Measurements from ENCODE around the gene SYNE4.
"Not testable (repeated sequence)": the region's sequence is repeated elsewhere in the genome, so short reads cannot be mapped to it uniquely, and the experiment has no call there.

The SYNE4 gene, protein sequence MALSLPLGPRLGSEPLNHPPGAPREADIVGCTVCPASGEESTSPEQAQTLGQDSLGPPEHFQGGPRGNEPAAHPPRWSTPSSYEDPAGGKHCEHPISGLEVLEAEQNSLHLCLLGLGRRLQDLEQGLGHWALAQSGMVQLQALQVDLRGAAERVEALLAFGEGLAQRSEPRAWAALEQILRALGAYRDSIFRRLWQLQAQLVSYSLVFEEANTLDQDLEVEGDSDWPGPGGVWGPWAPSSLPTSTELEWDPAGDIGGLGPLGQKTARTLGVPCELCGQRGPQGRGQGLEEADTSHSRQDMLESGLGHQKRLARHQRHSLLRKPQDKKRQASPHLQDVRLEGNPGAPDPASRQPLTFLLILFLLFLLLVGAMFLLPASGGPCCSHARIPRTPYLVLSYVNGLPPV
- 1.1 to 1.8 (median 1.5) reads per million in 4 donors for total RNA-seq

DNA sequence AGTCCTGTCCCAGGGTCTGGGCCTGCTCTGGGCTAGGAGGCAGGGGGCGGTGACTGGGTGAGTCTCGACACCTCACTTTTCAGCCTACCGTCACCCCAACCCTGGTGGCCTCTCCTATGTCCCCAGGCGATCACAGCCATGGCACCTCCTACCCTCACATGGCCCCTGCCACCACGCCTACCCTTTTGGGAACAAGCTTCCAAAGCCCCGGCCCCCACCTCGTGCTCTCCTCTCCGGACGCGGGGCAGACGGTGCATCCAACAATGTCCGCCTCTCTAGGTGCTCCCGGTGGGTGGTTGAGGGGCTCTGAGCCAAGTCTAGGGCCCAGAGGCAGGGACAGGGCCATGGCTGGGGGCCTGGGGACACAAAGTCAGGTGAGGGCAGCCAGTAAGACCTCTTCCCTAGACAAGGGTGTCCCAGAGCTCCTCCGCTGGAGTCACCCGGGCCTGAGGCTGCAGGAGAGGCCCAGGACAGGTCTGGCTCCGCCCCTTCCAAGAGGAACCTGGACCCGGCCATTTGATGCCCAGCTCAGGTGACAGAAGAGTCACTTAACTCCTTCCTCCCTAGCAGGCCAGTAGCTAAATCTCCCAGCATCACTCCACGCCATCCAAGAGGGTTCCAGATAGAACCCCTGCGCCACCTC lies at the start of gene SYNE4:
SYNE4 (minus strand) TSS at position 478 of the 643 bp plus-strand sequence; CDS start at position 346, 132 bp downstream.
- no peak for DNase-seq

DNA sequence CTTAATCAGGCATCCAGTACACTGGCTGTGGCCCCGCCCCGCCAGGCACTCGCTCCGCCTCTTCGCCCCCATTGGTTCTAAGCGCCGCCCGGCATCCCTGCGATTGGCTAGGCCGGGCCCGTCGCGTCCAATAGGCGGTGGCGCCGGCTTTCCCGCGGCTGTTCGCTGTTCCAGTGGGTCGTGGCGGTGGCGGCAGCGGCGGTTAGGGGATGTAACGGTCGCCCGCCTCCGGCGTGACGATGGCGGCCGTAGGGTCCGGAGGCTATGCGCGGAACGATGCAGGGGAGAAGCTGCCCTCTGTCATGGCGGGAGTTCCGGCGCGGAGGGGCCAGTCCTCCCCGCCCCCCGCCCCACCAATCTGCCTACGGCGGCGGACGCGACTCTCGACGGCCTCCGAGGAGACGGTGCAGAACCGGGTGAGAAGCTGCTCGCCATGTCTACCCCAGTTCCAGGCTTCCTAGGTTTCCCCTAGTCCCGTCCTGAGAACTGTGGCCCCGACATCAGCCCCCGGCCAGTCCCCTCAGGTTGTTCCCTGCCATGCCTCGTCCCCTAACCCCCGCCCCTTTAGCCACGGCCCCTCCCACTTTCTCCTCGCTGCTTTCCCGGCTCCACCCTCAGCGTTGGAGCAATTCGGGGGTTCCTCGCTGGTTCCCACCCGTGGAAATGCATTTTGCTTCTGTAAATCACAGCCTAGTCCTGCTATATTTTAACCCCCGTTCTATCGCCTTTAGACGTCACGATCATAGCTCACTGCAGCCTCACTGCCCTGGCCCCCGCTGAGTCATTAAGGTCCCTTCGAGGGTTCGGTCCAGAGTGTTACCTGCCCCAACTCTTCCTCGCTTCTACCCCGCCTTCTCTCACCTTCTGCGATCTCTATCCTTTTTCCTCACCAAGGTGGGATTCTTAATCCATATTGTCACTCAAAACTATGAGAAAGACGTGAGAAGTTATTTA lies 46.4 kb upstream of the SYNE4 start, which contains the start of gene WDR62:
WDR62 (plus strand) TSS at position 165 of the 954 bp plus-strand sequence; CDS start at position 240, 75 bp downstream.
- DNase-seq = peak; percentile 85 to 95 (median 91)

DNA sequence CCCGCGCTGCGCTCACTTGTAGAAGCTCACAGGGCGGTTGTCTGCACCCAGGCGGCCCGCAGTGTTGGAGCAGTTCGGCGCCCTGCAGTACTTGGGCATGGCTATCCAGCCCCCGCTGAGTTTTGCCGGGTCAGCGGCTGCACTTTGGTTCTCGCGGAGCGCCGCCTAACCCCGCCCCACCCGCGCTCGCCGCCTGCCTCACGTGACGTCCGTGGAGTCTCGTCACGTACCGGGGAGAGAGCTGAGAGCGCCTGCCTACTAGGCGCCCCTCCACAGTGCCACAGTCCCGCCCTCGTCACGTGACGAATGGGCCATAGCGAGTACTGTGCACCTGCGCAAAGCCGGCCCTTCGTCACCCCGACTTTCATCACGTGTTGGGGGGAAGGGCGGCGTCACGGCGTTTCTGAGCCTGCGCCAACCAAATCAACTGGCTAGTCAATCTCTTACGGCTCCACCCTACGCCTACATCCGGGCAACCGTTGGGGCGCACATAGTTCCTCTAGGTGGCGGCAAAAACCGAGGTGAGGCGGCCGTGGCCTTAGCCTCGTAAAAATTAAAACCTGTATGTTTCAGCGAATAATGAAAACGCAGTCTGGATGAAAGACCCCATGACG lies 45.6 kb upstream of the SYNE4 start, which contains the start of gene THAP8:
THAP8 (minus strand) TSS at position 167 of the 614 bp plus-strand sequence; CDS start at position 99, 68 bp downstream.
- peak; percentile 100 for DNase-seq

DNA sequence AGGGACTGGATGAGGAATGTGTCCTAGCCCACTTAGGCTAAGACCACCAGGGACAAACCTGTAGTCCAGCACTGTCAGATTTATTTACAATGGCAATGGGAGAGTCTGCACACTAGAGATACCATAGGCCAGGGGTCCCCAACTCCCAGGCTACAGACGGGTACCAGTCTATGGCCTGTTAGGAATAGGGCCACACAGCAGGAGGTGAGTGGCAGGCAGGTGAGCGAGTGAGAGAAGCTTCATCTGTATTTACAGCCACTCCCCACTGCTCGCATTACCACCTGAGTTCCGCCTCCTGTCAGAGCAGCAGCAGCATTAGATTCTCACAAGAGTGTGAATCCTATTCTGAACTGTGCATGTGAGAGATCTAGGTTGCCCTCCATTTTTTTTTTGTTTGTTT lies 43.0 kb upstream of the SYNE4 start:
- no peak for DNase-seq

DNA sequence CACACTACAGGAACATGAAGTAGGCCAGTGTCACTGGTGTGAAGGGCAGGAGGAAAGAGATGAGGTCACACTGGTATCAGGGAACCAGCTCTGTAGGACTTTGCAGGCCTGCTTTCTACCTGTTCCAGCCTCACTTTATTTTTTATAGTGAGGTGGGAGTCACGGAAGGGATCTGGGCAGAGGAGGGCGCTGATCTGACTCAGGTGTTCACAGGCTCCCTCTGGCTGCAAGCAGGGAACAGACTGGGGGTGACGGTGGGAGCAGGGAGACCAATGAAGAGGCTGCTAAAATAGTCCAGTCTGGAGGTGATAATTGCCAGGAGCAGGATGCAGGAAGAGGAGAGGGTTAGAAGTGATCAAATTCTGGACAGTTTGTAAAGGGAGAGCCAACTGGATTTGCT lies 42.6 kb upstream of the SYNE4 start:
- no peak for DNase-seq

DNA sequence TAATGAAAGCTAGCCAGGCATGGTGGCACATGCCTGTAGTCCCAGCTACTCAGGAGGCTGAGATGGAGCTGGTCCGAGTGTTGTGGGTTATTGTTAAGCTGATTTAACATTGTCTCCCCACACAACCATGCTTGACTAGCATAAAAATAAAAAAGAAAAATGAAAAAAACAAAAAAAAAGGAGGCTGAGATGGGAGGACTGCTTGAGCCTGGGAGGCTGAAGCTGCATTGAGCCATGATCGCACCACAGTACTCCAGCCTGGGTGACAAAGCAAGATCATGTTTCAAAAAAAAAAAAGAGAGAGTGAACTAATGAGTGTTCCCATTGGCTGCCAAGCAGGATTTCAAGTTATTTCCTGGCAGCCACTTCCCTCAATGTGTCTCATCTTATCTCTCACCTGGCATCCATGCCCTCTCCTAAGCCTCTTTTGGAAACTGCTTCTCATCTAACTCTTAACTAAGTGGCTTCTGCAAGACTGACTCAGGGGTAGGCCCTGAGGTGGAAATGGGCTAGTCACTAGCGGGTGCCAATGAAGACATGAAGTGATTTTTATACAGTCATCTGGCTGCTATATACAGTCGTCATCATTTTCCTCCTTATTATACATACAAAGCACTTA lies 40.6 kb upstream of the SYNE4 start:
- DNase-seq = no peak

DNA sequence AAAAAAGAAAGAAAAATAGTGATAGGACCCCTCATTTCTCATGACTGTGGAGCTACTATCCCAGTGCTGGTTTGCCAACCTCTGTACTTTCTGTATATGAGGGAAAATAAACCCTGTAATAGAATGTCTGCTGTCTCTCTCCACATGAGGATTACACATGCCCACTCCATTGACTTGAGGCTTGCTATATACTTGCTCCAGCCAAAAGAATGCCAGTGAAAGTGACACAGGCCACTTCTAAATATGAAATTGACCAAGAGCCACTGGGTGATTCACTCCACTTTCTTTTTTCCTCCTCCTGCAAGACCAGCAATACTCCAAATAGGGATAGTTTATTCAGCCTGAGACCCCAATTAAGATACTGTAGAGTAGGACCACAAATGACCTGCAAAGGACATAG lies 39.2 kb upstream of the SYNE4 start:
- no peak for DNase-seq

DNA sequence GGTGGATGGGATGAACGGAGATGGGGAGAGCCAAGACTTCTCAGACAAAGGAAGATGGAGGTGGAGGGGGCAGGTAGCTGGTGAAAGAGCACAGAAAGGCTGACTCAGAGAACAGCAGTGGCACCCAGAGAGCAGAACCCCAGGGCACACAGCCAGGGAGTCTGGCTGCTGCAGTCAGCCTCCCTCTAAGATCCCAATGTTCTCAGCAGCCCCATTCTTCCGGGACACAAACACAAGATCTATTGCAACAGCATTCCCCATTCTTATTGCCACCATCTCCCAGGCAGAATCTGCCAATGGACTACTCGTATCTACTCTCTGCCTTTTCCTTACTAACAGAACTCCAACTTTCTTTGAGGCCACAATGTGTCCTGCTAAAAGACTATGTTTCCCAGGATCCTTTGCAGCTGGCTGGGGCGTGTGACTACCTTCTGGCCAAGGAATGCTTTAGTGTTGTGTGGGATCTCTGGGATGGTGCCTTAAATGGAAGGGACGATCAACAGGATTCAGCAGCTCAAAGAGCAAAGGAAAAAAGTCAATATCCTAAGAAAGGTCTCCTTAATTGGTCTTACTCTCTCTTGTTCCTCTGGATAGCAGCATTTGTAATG lies 37.9 kb upstream of the SYNE4 start:
- DNase-seq = no peak

DNA sequence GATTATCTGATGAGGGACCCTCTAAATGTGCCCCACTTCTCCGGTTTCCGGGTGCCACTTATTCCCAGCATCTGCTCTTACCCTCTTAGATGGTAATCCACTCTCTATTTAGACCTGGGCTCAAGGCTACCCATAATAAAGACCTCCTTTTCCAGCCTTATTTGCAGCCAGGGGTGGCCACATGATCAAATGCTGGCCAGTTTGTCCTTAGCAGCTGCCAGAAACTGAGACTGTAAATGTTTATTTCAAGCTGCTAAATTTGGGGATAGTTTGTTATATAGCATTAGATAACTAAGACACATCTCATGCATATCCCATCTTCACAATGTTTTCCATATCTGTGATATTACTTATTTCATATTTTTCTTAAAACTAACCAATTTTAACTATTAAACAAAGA lies 35.3 kb upstream of the SYNE4 start:
- DNase-seq = no peak

DNA sequence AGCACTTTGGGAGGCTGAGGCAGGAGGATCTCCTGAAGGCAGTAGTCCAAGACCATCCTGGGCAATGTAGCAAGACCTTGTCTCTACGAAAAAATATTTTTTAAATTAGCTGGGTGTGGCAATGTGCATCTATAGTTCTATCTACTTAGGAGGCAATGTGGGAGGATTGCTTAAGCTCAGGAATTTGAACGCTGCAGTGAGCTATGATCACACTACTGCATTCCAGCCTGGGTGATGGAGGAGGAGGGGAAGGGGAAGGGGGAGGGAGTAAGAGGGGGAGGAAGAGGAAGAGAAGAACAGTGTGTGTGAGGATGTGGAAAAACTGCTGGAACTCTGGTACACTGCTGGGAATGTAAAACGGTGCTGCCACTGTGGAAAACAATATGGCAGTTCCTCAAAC lies 33.2 kb upstream of the SYNE4 start:
- DNase-seq = no peak

DNA sequence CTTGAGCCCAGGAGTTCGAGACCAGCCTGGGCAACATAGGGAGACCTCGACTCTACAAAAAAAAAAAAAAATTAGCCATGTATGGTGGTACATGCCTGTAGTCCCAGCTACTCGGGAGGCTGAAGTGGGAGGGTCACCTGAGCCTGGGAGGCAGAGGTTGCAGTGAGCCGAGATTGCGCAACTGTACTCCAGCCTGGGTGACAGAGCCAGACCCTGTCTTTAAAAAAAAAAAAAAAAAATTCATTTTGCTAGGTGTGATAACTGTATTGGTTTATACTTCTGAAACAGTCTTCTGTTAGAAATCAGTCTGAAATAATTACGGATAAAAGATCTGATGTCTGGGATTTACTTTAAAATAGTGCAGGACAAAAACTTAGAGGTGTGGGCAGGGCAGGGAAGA lies 32.5 kb upstream of the SYNE4 start:
- DNase-seq = not testable (repeated sequence)

DNA sequence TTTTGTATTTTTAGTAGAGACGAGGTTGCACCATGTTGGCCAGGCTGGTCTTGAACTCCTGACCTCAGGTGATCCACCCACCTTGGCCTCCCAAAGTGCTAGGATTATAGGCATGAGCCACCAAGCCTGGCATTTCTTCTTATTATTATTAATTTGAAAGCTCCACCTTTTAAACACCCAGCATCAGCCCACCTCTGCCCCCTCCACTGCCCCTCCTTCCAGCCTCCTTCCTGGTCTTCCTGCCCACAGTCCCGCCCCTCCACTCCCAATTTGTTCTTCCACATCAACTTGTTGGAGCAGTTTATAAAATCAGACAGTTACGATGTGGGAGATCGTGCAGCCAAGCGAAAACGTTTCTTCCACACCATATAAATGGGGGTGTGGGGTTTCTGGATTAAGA lies 31.9 kb upstream of the SYNE4 start:
- no peak for DNase-seq

DNA sequence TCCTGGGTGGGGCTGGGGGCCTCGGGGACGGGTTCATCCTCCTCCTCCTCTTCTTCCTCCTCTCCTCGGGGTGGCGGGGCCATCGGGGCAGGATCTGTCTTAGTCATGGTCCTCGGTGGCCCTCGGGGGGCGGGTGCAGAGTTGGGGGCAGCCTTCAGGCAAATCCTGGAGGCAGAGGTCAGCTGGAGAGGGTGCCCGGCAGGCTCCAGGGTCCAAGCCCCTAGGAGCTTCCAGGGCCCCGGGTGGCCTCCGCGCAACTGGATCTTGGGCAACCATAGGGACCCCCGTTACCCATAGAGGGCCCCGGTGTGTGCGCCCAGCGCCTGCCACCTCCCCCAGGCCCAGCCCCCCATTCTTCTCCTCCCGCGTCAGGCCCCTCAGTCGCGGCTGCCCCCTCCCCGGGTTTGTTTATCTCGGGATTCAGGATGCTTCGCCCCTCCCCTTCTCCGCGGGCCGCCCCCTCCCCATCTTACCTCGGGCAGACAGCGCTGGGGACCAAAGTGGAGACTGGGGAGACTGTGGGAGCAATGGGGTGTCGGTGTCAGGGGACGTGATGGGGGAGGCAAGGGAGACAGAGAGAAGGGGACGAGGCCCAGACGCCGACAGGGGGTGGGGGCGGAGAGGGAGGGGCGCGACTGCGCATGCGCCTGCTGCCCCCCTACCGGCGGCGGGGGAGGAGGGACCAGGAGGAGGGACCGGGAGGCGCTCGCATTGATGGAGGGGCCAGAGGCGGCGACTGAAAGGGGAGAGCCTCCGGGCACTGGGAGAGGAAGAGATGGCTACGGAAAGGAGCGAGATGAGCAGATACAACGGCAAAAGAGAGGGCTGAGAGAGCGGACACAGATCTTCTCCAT lies 23.9 kb upstream of the SYNE4 start, which contains the start of gene CLIP3:
CLIP3 (minus strand) TSS at position 623 of the 854 bp plus-strand sequence; CDS start at position 107, 516 bp downstream.
- DNase-seq = peak in 2 of 5 donors; percentile 21 to 34

DNA sequence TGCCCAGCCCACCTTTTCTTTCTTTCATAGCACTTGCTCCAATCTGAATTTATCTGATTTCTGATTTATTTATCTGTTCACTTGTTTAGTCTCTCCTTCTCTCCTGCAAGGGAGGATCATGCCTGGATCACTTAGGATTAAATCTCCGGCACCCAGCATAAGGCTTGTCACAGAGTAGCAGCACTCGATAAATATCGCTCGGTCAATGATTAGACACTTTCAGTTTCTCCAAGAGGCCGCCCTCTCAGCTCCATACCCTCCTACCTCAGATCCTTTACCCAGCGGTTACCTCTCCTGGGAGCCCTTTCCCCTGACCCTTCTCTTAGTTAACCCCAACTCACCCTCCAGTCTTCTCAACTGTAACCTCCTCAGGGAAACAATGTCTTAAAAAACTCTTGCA lies 22.7 kb upstream of the SYNE4 start:
- DNase-seq = no peak

DNA sequence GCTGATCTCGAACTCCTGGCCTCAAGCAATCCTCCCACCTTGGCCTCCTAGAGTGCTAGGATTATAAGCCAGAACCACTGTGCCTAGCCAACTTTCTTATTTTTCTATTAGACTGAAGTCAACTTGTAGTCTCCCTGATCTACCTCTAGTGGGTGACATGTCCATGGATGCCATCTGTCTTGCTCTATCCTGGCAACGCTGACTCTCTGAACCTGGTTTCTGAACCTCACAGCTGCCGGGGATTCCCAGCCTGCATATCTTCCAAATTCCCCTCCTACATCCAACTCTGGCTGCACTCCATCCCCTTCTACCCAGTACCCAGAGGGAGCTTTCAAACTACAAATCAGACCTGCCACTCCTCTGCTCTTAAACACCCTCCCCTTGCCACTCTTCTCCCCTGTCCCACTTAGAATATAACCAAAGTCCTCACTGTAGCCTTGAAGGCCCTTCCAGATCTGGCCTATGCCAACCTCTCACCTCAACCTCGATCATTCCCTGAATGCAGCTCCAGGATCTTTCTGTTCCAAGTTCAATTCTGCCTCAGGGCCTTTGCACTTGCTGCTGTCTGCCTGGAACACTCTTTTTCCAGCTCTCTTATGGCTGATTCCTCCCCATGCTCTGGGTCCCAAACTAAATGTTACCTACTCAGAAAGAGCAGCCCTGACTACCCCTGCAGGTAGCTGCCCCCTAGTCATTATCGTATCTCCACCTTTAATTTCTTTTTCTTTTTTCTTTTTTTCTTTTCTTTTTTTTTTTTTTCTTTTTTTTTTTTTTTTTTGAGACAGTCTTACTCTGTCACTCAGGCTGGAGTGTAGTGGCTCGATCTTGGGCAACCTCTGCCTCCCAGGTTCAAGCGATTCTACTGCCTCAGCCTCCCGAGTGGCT lies 21.9 kb upstream of the SYNE4 start:
- DNase-seq = no peak

DNA sequence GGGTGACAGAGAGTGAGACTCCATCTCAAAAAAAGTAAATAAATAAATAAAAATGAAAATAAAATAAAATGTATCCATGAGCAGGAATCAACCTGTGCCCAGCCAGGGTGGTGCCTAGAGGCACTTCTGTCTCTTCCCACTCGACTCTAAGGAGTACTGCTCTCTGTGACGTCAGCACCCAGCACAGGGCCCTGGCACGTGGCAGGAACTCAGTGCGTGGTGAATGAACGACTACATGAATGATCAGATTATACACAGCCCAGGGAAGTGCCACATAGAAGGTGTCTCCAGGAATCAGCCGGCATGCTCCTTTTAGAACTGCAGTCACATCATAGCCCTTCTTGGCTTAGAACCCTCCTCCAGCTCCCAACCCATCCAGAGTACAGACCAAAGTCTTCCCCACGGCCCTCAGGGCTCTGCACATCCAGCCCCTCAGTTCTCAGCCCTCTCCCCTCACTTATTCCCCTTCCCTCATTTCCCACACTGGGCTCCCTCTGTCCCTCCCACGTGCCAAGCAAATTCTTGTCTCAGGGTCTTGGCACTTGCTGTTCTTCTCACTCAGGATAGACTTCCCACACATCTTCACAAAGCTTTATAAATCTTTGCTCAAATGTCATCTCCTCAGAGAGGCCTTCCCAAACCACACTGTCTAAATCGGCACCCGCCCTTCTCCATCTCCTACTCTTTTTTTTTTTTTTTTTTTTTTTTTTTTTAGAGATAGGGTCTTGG lies 19.9 kb upstream of the SYNE4 start:
- no peak for DNase-seq

DNA sequence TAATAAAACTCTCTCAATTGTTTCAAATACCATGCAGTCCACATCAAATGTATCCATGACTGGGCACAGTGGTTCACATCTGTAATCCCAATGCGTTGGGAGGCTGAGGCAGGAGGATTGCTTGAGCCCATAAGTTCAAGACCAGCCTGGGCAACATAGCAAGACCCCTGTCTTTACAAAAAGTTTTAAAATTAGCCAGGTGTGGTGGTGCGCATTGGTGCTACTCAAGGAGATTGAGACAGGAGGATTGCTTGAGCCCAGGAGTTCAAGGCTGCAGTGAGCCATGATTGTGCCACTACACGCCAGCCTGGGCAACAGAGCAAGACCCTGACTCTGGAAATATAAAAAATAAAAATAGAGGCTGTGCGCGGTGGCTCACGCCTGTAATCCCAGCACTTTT lies 19.1 kb upstream of the SYNE4 start:
- no peak for DNase-seq

DNA sequence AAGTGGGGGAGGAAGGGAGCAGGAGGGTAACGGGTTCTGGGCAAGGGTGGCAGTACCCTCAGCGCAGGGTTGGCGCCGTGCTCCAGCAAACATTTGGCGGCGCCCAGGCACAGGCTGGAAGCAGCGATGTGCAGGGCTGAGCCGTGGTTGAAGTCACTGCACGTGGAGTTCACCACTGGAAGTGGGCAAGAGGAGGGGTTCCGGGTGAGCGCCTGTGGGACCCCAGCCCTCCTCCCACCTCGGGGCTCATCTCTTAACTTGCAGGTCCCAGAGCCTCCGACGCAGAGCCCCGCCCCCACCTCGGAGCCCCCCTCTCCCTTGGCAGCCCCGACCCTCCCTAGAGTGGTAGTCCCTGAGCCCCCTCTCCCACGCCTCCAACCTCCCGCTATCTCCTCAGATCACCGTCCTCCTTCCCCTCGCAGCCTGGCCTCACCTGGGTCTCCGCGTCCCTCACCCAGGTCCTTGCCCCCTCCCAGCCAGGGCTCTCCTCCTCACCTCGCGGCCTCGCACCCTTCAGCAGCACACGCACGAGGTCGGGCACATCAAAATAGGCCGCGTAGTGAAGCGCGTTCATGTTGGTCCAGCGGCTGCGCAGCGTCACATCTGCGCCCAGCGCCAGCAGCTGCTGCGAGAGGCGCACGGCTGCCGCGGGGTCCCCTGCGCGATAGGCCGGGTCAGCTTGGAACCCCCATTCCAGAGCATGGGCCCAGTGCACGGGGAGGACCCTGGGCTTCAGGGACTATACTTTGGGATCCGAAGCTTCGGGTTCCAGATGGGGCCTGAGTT lies 17.7 kb upstream of the SYNE4 start:
- DNase-seq = no peak

All from T-helper 1 cell (primary cell).